Subcutaneous abdominal adipose tissue (tissue), 5 donors: ENCODE measurements around the gene OR51E1.

Source experiments
- H3K27ac ChIP-seq: one replicate; pipeline ENCODE4 v1.7.0; 2013; ENCODE audit warnings: low read depth, mild to moderate bottlenecking, inconsistent platforms, low read length, moderate library complexity
- H3K27me3 ChIP-seq, 5 donors: one replicate each; pipeline ENCODE4 v1.7.0; 2013; ENCODE audit warnings: low read length in 5 of 5, inconsistent platforms in 1 of 5; ENCODE audit not compliant: control insufficient read depth in 5 of 5, insufficient read depth in 4 of 5
- H3K36me3 ChIP-seq, 5 donors: one replicate each; pipeline ENCODE4 v1.7.0; 2013; ENCODE audit warnings: low read length in 5 of 5; ENCODE audit not compliant: control insufficient read depth in 5 of 5, insufficient read depth in 5 of 5
- H3K4me1 ChIP-seq, 5 donors: one replicate each; pipeline ENCODE4 v1.7.0; 2013; ENCODE audit warnings: low read length in 5 of 5, mild to moderate bottlenecking in 3 of 5, moderate library complexity in 1 of 5; ENCODE audit not compliant: control insufficient read depth in 5 of 5, insufficient read depth in 5 of 5
- H3K4me3 ChIP-seq, 5 donors: one replicate each; pipeline ENCODE4 v1.7.0; 2013; ENCODE audit warnings: low read length in 5 of 5, low read depth in 1 of 5
- H3K9ac ChIP-seq, 5 donors: one replicate each; pipeline ENCODE4 v1.7.0; 2013; ENCODE audit warnings: low read length in 5 of 5, mild to moderate bottlenecking in 4 of 5, moderate library complexity in 3 of 5
- H3K9me3 ChIP-seq, 5 donors: one replicate each; pipeline ENCODE4 v1.7.0; 2013; ENCODE audit warnings: low read length in 5 of 5; ENCODE audit not compliant: control insufficient read depth in 5 of 5
- donor health status: healthy.
- donor health status: healthy.
- donor health status: healthy.
- donor health status: healthy.
- donor health status: healthy.

Gene OR51E1

GRCh38 chr11:4619514-4619913 lies 24.3 kb upstream of the OR51E1 start:
- peaks cover 0 to 8% (median 0%) of the 10 kb centered on the region in 5 donors for H3K9me3 ChIP-seq
- H3K27ac ChIP-seq: no peak overlapping the region
- H3K9ac ChIP-seq: no peak overlapping the region
- no peaks in the 10 kb centered on the region for H3K4me1 ChIP-seq
- no peak overlapping the region for H3K4me3 ChIP-seq
- no peaks in the 10 kb centered on the region for H3K36me3 ChIP-seq
- peaks cover 0 to 4% (median 0%) of the 10 kb centered on the region in 5 donors for H3K27me3 ChIP-seq

- H3K9ac ChIP-seq: no peak overlapping the region
- no peaks in the 10 kb centered on the region for H3K27me3 ChIP-seq
- no peak overlapping the region for H3K27ac ChIP-seq
- H3K4me1 ChIP-seq: no peaks in the 10 kb centered on the region
- H3K4me3 ChIP-seq: peak overlapping the region in 1 of 5 donors; percentile 12
- no peaks in the 10 kb centered on the region for H3K36me3 ChIP-seq
- H3K9me3 ChIP-seq: peaks cover 6 to 24% (median 11%) of the 10 kb centered on the region in 5 donors
These were observed 17.3 kb upstream of the OR51E1 start for GRCh38 chr11:4626207-4627099.

- Histone ChIP-seq H3K9ac (no peak overlapping the region), H3K27ac (no peak overlapping the region), H3K9me3 (no peaks in the 10 kb centered on the region), H3K4me3 (no peak overlapping the region), H3K36me3 (no peaks in the 10 kb centered on the region), H3K4me1 (peaks cover 0 to 14% (median 7%) of the 10 kb centered on the region in 5 donors), H3K27me3 (peaks cover 0 to 4% (median 0%) of the 10 kb centered on the region in 5 donors)
These were observed 7.6 kb upstream of the OR51E1 start for GRCh38 chr11:4636136-4636535.

GRCh38 chr11:4636962-4637661 lies 6.7 kb upstream of the OR51E1 start, which contains the start of gene OR51D1:
OR51D1 (plus strand) TSS chr11:4637477; CDS start chr11:4639791, 2,314 bp downstream.
- Histone ChIP-seq H3K27ac (no peak within 1 kb of the TSS), H3K9ac (peak within 1 kb of the TSS in 1 of 5 donors; percentile 51)

GRCh38 chr11:4637662-4638047 lies 6.1 kb upstream of the OR51E1 start:
- Histone ChIP-seq H3K27ac (no peak overlapping the region), H3K36me3 (no peaks in the 10 kb centered on the region), H3K9ac (no peak overlapping the region), H3K27me3 (peaks cover 0 to 5% (median 0%) of the 10 kb centered on the region in 5 donors), H3K4me1 (peaks cover 0 to 27% (median 10%) of the 10 kb centered on the region in 5 donors), H3K9me3 (no peaks in the 10 kb centered on the region), H3K4me3 (peak overlapping the region in 1 of 5 donors; percentile 58)

More at GRCh38 chr11:4636962-4637661, 6.7 kb upstream of the OR51E1 start, which contains the start of gene OR51D1:
- Histone ChIP-seq H3K27me3 (peaks cover 0 to 5% (median 0%) of the 10 kb centered on the region in 5 donors), H3K36me3 (no peaks in the 10 kb centered on the region), H3K9me3 (no peaks in the 10 kb centered on the region), H3K4me1 (peaks cover 0 to 24% (median 7%) of the 10 kb centered on the region in 5 donors), H3K4me3 (peak within 1 kb of the TSS; percentile 54 to 71 (median 58))

GRCh38 chr11:4639931-4640330 lies 3.9 kb upstream of the OR51E1 start:
- peaks cover 0 to 43% (median 11%) of the 10 kb centered on the region in 5 donors for H3K4me1 ChIP-seq
- H3K36me3 ChIP-seq: no peaks in the 10 kb centered on the region
- no peak overlapping the region for H3K9ac ChIP-seq
- peaks cover 0 to 8% (median 4%) of the 10 kb centered on the region in 5 donors for H3K27me3 ChIP-seq
- no peak overlapping the region for H3K27ac ChIP-seq
- H3K9me3 ChIP-seq: no peaks in the 10 kb centered on the region
- no peak overlapping the region for H3K4me3 ChIP-seq

- H3K36me3 ChIP-seq: no peaks in the 10 kb centered on the region
- H3K4me1 ChIP-seq: peaks cover 0 to 51% (median 11%) of the 10 kb centered on the region in 5 donors
- H3K27me3 ChIP-seq: peaks cover 0 to 8% (median 4%) of the 10 kb centered on the region in 5 donors
- H3K27ac ChIP-seq: no peak overlapping the region
- no peak overlapping the region for H3K9ac ChIP-seq
- no peaks in the 10 kb centered on the region for H3K9me3 ChIP-seq
- H3K4me3 ChIP-seq: no peak overlapping the region
These were observed 2.3 kb upstream of the OR51E1 start for GRCh38 chr11:4641501-4641900.

GRCh38 chr11:4642043-4642442 lies 1.7 kb upstream of the OR51E1 start:
- no peaks in the 10 kb centered on the region for H3K36me3 ChIP-seq
- H3K9ac ChIP-seq: no peak overlapping the region
- peaks cover 0 to 50% (median 9%) of the 10 kb centered on the region in 5 donors for H3K4me1 ChIP-seq
- H3K4me3 ChIP-seq: no peak overlapping the region
- no peaks in the 10 kb centered on the region for H3K9me3 ChIP-seq
- H3K27me3 ChIP-seq: peaks cover 0 to 8% (median 4%) of the 10 kb centered on the region in 5 donors
- H3K27ac ChIP-seq: no peak overlapping the region

GRCh38 chr11:4643076-4643475 lies 706 bp upstream of the OR51E1 start:
- peaks cover 0 to 53% (median 12%) of the 10 kb centered on the region in 5 donors for H3K4me1 ChIP-seq

More at GRCh38 chr11:4643076-4643475, 706 bp upstream of the OR51E1 start:
- peak overlapping the region in 1 of 5 donors; percentile 68 for H3K9ac ChIP-seq
- no peaks in the 10 kb centered on the region for H3K36me3 ChIP-seq
- H3K27ac ChIP-seq: peak overlapping the region; percentile 61
- H3K9me3 ChIP-seq: no peaks in the 10 kb centered on the region
- peak overlapping the region in 3 of 5 donors; percentile 52 to 67 (median 65) for H3K4me3 ChIP-seq
- H3K27me3 ChIP-seq: peaks cover 0 to 8% (median 0%) of the 10 kb centered on the region in 5 donors
